GM21619 (cell line): ENCODE data around the gene RABAC1.
"Not testable (repeated sequence)": the region's sequence is repeated elsewhere in the genome, so short reads cannot be mapped to it uniquely, and the experiment has no call there.

Experiments
- ATAC-seq: cut with Tn5 transposase; IDR thresholded peaks from one replicate; pipeline ENCODE4 v1.9.1; 2021; ENCODE audit not compliant: unreplicated experiment

RABAC1 gene

GRCh38 chr19:41917676-41918075 is 41.4 kb downstream of the RABAC1 start:
- ATAC-seq, result no peak

GRCh38 chr19:41915776-41916414 is 43.2 kb downstream of the RABAC1 start:
- ATAC-seq, result no peak

- ATAC-seq, result no peak
Measured at GRCh38 chr19:41915021-41915775, 43.9 kb downstream of the RABAC1 start.

GRCh38 chr19:41914424-41914834 is 44.7 kb downstream of the RABAC1 start:
- not testable (repeated sequence) for ATAC-seq

- ATAC-seq, result no peak
Measured at GRCh38 chr19:41913538-41914423, 45.3 kb downstream of the RABAC1 start.

- ATAC-seq, result no peak
Measured at GRCh38 chr19:41912899-41913537, 46.1 kb downstream of the RABAC1 start.

- no peak for ATAC-seq
Measured at GRCh38 chr19:41911889-41912731, 47.0 kb downstream of the RABAC1 start.

GRCh38 chr19:41910992-41911888 is 47.9 kb downstream of the RABAC1 start:
- no peak for ATAC-seq

GRCh38 chr19:41910240-41910991 is 48.7 kb downstream of the RABAC1 start:
- ATAC-seq, result no peak

- ATAC-seq, result no peak
Measured at GRCh38 chr19:41909706-41910105, 49.4 kb downstream of the RABAC1 start.

- ATAC-seq, result no peak
Measured at GRCh38 chr19:41908724-41909464, 50.2 kb downstream of the RABAC1 start.

GRCh38 chr19:41907994-41908615 is 51.0 kb downstream of the RABAC1 start:
- ATAC-seq, result no peak

GRCh38 chr19:41906916-41907680 is 52.0 kb downstream of the RABAC1 start:
- no peak for ATAC-seq
